ENCODE data around the gene SETD6.

The SETD6 gene

GRCh38 chr16:58532414-58532813 lies 17.1 kb downstream of the SETD6 start:
- TF ChIP-seq CTCF (IDR thresholded peaks at IDR 0.05; ENCODE audit: borderline replicate concordance, insufficient read depth, low read depth, low read length), result no peak
- no peak overlapping the region for H3K4me3 ChIP-seq (ENCODE audit: low read depth, low read length)

GRCh38 chr16:58533751-58534470 lies 18.6 kb downstream of the SETD6 start:
- no peak overlapping the region for H3K4me3 ChIP-seq (ENCODE audit: low read depth, low read length)
- TF ChIP-seq CTCF (IDR thresholded peaks at IDR 0.05; ENCODE audit: borderline replicate concordance, insufficient read depth, low read depth, low read length), result no peak

DNA sequence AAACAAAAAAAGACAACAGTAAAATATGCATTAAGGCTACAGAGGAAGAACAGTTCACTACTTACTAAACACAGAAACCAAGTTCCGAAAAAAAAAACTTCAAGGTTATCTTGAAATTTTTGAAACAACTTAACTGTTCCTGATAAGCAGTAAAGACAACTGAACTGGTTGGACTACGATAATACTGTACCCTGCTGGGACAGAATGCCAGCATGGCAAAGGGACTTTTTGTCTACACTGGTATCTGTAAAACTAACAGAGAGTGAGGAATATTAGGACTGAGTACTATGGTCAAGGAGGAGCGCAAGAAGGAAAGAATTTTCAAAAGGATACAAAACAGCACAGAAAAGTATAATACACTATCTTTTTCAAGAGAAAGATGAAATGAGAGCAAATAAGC lies 19.8 kb downstream of the SETD6 start:
- TF ChIP-seq CTCF (IDR thresholded peaks at IDR 0.05; ENCODE audit: borderline replicate concordance, insufficient read depth, low read depth, low read length), result no peak
- H3K4me3 ChIP-seq (ENCODE audit: low read depth, low read length), result no peak overlapping the region

DNA sequence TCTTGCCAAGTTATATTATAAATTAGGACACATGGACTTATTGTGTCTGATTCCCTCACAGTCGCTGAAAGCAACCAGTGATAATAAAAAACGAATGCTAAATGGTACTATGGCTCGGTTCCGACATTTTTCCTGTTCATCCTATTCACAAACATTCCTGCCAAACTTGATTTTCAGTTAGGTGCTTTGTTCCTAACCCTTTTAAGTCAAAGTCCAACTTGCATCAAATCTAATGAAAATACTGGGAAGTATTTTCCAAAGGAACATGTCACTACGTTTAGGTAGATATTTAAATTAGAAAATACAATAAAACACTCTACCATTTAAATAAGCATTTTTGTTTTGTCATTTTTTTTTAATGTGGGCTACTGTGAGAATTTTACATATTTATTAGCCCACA lies 21.0 kb downstream of the SETD6 start:
- no peak for TF ChIP-seq CTCF (IDR thresholded peaks at IDR 0.05; ENCODE audit: borderline replicate concordance, insufficient read depth, low read depth, low read length)
- no peak overlapping the region for H3K4me3 ChIP-seq (ENCODE audit: low read depth, low read length)

- no peak for TF ChIP-seq CTCF (IDR thresholded peaks at IDR 0.05; ENCODE audit: borderline replicate concordance, insufficient read depth, low read depth, low read length)
- H3K4me3 ChIP-seq (ENCODE audit: low read depth, low read length), result no peak overlapping the region
Observed at GRCh38 chr16:58537124-58537906, 22.0 kb downstream of the SETD6 start.

DNA sequence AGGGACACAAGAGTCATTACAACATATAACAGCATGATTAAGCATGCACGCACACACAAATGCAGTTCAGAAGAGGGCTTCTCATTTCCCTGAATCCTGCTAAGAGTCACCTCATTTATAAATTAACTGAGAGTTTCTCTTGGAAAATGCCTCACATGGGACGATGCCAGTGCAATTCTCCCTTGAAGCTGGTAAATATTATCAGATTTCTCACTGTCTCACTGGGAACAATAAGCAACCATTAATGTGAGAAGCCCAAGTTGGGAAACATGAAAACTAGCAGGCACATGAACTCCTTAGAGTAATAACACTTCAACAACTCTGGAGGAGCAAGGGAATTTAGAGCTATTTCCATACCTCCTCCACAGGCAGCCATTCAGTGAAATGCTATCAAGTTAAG lies 26.4 kb downstream of the SETD6 start:
- TF ChIP-seq CTCF (IDR thresholded peaks at IDR 0.05; ENCODE audit: borderline replicate concordance, insufficient read depth, low read depth, low read length), result no peak
- H3K4me3 ChIP-seq (ENCODE audit: low read depth, low read length), result no peak overlapping the region

DNA sequence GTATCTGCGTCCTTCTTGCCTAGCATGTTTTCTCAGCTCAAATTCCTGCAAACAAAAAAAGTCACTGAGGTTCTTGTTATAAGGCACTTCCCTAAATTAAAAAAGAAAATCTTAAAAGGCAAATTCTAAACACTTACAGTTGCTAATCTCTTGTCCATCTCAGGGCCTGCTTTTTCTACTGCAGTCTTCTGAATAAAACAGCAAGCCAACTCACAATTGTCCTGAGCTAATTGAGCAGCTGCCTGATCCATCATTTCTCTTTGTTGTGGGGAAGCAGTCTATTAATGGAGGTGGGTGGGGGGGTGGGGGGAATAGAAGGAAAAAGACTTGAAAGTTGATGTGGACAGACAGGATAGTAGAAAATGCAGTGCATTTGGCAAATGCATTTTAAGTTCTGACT lies 27.0 kb downstream of the SETD6 start:
- no peak overlapping the region for H3K4me3 ChIP-seq (ENCODE audit: low read depth, low read length)
- TF ChIP-seq CTCF (IDR thresholded peaks at IDR 0.05; ENCODE audit: borderline replicate concordance, insufficient read depth, low read depth, low read length), result no peak

Measured in GM12875 (cell line).